A549 (cell line): Measurements from ENCODE around the gene CAMTA1.

Experiments used
- MYC ChIP-seq: IDR thresholded peaks from 2 replicates; pipeline ENCODE4 v1.6.1; 2012; ENCODE audit warnings: mild to moderate bottlenecking, inconsistent platforms, low read length, improper control_type of control experiment, borderline replicate concordance
- POLR2A ChIP-seq: IDR thresholded peaks from 2 replicates; pipeline ENCODE4 v1.6.1; 2012; ENCODE audit warnings: mild to moderate bottlenecking, low read length
- TF ChIP-seq, protein P1 (sequence below): fragments of >200 bp; sonication (Bioruptor Twin); formaldehyde crosslinking; IDR thresholded peaks from 3 replicates; pipeline ENCODE4 v1.5.1; 2016
- TF ChIP-seq, protein P2 (sequence below): fragments of 450-650 bp; IDR thresholded peaks from 2 replicates; pipeline ENCODE4 v1.6.1; 2014; ENCODE audit warnings: antibody characterized with exemption
- TF ChIP-seq, protein P3 (sequence below): fragments of 150-350 bp; IDR thresholded peaks from 2 replicates; pipeline ENCODE4 v1.6.1; 2014; ENCODE audit warnings: low read depth, mild to moderate bottlenecking, low read length

DNA sequence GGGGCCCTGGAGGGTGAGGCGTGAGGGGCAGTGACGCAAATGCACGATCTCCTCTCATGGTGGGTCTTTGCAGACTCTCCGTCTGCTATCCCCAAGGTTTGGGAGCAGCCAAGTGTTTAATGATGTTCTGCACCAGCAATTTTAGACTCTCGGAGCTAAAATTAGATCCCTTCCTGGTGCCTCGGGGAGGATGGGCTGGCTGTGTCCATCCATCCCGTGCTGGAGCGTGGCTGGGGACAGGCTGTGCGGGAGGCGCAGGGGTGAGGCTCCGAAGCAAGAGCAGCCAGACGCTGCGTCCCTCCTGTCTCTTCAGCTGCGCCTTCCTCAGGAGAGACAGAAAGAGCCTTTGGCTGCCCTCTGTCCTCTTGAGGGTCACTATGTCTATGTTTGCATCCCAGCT lies 387.6 kb downstream of the CAMTA1 start:
- TF ChIP-seq, protein P1, sequence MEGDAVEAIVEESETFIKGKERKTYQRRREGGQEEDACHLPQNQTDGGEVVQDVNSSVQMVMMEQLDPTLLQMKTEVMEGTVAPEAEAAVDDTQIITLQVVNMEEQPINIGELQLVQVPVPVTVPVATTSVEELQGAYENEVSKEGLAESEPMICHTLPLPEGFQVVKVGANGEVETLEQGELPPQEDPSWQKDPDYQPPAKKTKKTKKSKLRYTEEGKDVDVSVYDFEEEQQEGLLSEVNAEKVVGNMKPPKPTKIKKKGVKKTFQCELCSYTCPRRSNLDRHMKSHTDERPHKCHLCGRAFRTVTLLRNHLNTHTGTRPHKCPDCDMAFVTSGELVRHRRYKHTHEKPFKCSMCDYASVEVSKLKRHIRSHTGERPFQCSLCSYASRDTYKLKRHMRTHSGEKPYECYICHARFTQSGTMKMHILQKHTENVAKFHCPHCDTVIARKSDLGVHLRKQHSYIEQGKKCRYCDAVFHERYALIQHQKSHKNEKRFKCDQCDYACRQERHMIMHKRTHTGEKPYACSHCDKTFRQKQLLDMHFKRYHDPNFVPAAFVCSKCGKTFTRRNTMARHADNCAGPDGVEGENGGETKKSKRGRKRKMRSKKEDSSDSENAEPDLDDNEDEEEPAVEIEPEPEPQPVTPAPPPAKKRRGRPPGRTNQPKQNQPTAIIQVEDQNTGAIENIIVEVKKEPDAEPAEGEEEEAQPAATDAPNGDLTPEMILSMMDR = no peak
- TF ChIP-seq MYC (no peak), POLR2A (no peak)
- TF ChIP-seq, protein P2, sequence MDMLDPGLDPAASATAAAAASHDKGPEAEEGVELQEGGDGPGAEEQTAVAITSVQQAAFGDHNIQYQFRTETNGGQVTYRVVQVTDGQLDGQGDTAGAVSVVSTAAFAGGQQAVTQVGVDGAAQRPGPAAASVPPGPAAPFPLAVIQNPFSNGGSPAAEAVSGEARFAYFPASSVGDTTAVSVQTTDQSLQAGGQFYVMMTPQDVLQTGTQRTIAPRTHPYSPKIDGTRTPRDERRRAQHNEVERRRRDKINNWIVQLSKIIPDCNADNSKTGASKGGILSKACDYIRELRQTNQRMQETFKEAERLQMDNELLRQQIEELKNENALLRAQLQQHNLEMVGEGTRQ = no peak
- TF ChIP-seq, protein P3, sequence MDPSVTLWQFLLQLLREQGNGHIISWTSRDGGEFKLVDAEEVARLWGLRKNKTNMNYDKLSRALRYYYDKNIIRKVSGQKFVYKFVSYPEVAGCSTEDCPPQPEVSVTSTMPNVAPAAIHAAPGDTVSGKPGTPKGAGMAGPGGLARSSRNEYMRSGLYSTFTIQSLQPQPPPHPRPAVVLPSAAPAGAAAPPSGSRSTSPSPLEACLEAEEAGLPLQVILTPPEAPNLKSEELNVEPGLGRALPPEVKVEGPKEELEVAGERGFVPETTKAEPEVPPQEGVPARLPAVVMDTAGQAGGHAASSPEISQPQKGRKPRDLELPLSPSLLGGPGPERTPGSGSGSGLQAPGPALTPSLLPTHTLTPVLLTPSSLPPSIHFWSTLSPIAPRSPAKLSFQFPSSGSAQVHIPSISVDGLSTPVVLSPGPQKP = no peak
